GM12878 (cell line): Measurements from ENCODE around the gene AKR1B15. TPM values are rescaled to one million over a fixed set of nuclear protein-coding genes. Genes with fewer than 3 reads are reported as not detected.

Source experiments
- ATAC-seq: fragments of 200-7000 bp; cut with Tn5 transposase; 3 replicates; pipeline ENCODE4 v1.9.1; 2020; ENCODE audit warnings: mild to moderate bottlenecking, moderate library complexity
- BruUV-seq: library from RNA; stranded (reverse); fragments of 400-500 nt; replicated peaks from 2 replicates; lab custom pipeline; 2021; lab: Mats Ljungman, UMichigan
- CTCF ChIA-PET: fragments of 300-600 bp; sonication (Branson Sonifier 250); formaldehyde crosslinking; extraction: SDS; loops from one replicate; lab custom pipeline; 2021; ENCODE audit warnings: inconsistent platforms; lab: Yijun Ruan, JAX
- POLR2A ChIA-PET: fragments of 350-600 bp; formaldehyde crosslinking; extraction: SDS; loops from one replicate; lab custom pipeline; 2021; ENCODE audit warnings: inconsistent platforms; lab: Charles Lee
- RAD21 ChIA-PET: fragments of 300-600 bp; sonication (Branson Sonifier 250); formaldehyde crosslinking; loops from one replicate; lab custom pipeline; 2023; ENCODE audit warnings: antibody characterized with exemption; ENCODE audit not compliant: unreplicated experiment; lab: Charles Lee
- SMC1A ChIA-PET: fragments of 300-600 bp; sonication (Branson Sonifier 250); formaldehyde crosslinking; loops from one replicate; lab custom pipeline; 2023; ENCODE audit not compliant: unreplicated experiment, uncharacterized antibody; lab: Charles Lee
- DNase-seq: peaks from one replicate; pipeline ENCODE4 v3.0.0-alpha.2; 2011; ENCODE audit warnings: low read depth, low spot score
- FAIRE-seq: peaks from 3 replicates; lab custom pipeline; 2011; peaks lifted over from hg19 to GRCh38; lab: Jason Lieb, UNC
- H2AFZ ChIP-seq: 2 replicates; pipeline ENCODE4 v1.6.0; 2011; ENCODE audit warnings: low read depth, low read length, control low read depth; ENCODE audit not compliant: control insufficient read depth
- H3K27ac ChIP-seq: 2 replicates; pipeline ENCODE4 v1.5.1; 2011; ENCODE audit warnings: control low read depth; ENCODE audit not compliant: control insufficient read depth, insufficient read depth
- H3K27me3 ChIP-seq, 2 experiments: replicated peaks in 1 of 2; 2 replicates each; pipeline versions ENCODE4 v1.6.0 to v1.6.1; 2011; ENCODE audit warnings: low read length in 1 of 2; ENCODE audit not compliant: control insufficient read depth in 2 of 2, insufficient read depth in 2 of 2
- H3K36me3 ChIP-seq, 2 experiments: 2 replicates each; pipeline ENCODE4 v1.5.1; 2011; ENCODE audit warnings: low read length in 1 of 2; ENCODE audit not compliant: control insufficient read depth in 2 of 2, insufficient read depth in 2 of 2
- H3K4me1 ChIP-seq: 2 replicates; pipeline ENCODE4 v1.6.1; 2011; ENCODE audit warnings: mild to moderate bottlenecking, low read length, moderate library complexity, mixed read lengths; ENCODE audit not compliant: control insufficient read depth, insufficient read depth
- H3K4me2 ChIP-seq: 2 replicates; pipeline ENCODE4 v1.6.0; 2011; ENCODE audit warnings: control low read depth; ENCODE audit not compliant: control insufficient read depth, insufficient read depth
- H3K4me3 ChIP-seq: fragments of 200-600 bp; sonication (generic); 2 replicates; pipeline ENCODE4 v1.5.1; 2016
- H3K79me2 ChIP-seq: 2 replicates; pipeline ENCODE4 v1.6.0; 2011; ENCODE audit warnings: low read length; ENCODE audit not compliant: control insufficient read depth, insufficient read depth
- H3K9ac ChIP-seq: 2 replicates; pipeline ENCODE4 v1.8.0; 2011; ENCODE audit warnings: low read length, control low read depth, mixed read lengths; ENCODE audit not compliant: control insufficient read depth, insufficient read depth
- H3K9me3 ChIP-seq: replicated peaks from 3 replicates; pipeline ENCODE4 v1.5.1; 2011; ENCODE audit warnings: mild to moderate bottlenecking, low read length; ENCODE audit not compliant: control insufficient read depth, insufficient read depth
- H4K20me1 ChIP-seq: 2 replicates; pipeline ENCODE4 v1.6.0; 2011; ENCODE audit not compliant: control insufficient read depth, insufficient read depth
- BRCA1 ChIP-seq: IDR thresholded peaks from 2 replicates; pipeline ENCODE4 v1.6.1; 2011; ENCODE audit warnings: low read depth, low read length, improper control_type of control experiment
- EP300 ChIP-seq, 2 experiments: fragments of 150-350 bp in 1 of 2; IDR thresholded peaks; 2 replicates each; pipeline ENCODE4 v1.6.1; 2011 to 2012; ENCODE audit warnings: low read depth in 2 of 2, low read length in 2 of 2, borderline replicate concordance in 1 of 2, improper control_type of control experiment in 1 of 2, inconsistent platforms in 1 of 2; ENCODE audit not compliant: control insufficient read depth in 1 of 2
- IRF5 ChIP-seq: fragments of 450-650 bp; IDR thresholded peaks from 2 replicates; pipeline ENCODE4 v1.6.1; 2017; ENCODE audit warnings: borderline replicate concordance
- JUNB ChIP-seq: IDR thresholded peaks from 2 replicates; pipeline ENCODE4 v1.6.1; 2016; ENCODE audit warnings: antibody characterized with exemption, mild to moderate bottlenecking
- KLF5 ChIP-seq: fragments of 450-650 bp; IDR thresholded peaks from 2 replicates; pipeline ENCODE4 v1.6.1; 2014; ENCODE audit warnings: mild to moderate bottlenecking; ENCODE audit not compliant: partially characterized antibody
- MXI1 ChIP-seq: fragments of 150-350 bp; IDR thresholded peaks from 2 replicates; pipeline ENCODE4 v1.6.1; 2011; ENCODE audit warnings: low read depth, mild to moderate bottlenecking, inconsistent platforms, low read length, improper control_type of control experiment
- PRDM15 ChIP-seq: fragments of 450-650 bp; formaldehyde crosslinking; IDR thresholded peaks from 2 replicates; pipeline ENCODE4 v1.4.0; 2020; ENCODE audit warnings: mild to moderate bottlenecking, moderate library complexity
- RAD51 ChIP-seq: fragments of 450-650 bp; IDR thresholded peaks from 2 replicates; pipeline ENCODE4 v1.6.1; 2016; ENCODE audit warnings: moderate library complexity, mild to moderate bottlenecking, inconsistent platforms
- RELB ChIP-seq: fragments of 450-650 bp; IDR thresholded peaks from 2 replicates; pipeline ENCODE4 v1.6.1; 2017; ENCODE audit warnings: low read depth, mild to moderate bottlenecking, moderate library complexity
- SMAD1 ChIP-seq: fragments of 450-650 bp; IDR thresholded peaks from 2 replicates; pipeline ENCODE4 v1.6.1; 2018; ENCODE audit warnings: mild to moderate bottlenecking, low read depth; ENCODE audit not compliant: partially characterized antibody
- SREBF2 ChIP-seq: IDR thresholded peaks from 2 replicates; pipeline ENCODE4 v1.6.1; 2012; ENCODE audit warnings: mild to moderate bottlenecking, low read length
- STAT3 ChIP-seq: IDR thresholded peaks from 2 replicates; pipeline ENCODE4 v1.6.1; 2011; ENCODE audit warnings: low read depth, low read length, improper control_type of control experiment
- SUPT20H ChIP-seq: IDR thresholded peaks from 2 replicates; pipeline ENCODE4 v1.6.1; 2011; ENCODE audit warnings: low read depth, mild to moderate bottlenecking, low read length, moderate library complexity, borderline replicate concordance; ENCODE audit not compliant: control insufficient read depth
- ZNF217 ChIP-seq: fragments of 450-650 bp; IDR thresholded peaks from 2 replicates; pipeline ENCODE4 v1.6.1; 2017; ENCODE audit warnings: antibody characterized with exemption, mild to moderate bottlenecking
- ZNF384 ChIP-seq: IDR thresholded peaks from 2 replicates; pipeline ENCODE4 v1.6.1; 2012; ENCODE audit warnings: low read depth, mild to moderate bottlenecking, low read length, improper control_type of control experiment, borderline replicate concordance
- WGBS: methylation state at CpG from one replicate; pipeline ENCODE4 v1.1.6; 2016; ENCODE audit warnings: low lambda C conversion rate; ENCODE audit not compliant: insufficient replicate concordance, insufficient coverage; ENCODE audit errors: missing lambda C conversion rate; 5-methylcytosine and 5-hydroxymethylcytosine counted together
- in situ Hi-C: fragments of 300-500 bp; cut with MboI; formaldehyde crosslinking; loops from 9 replicates; pipeline ENCODE4 v1.14.3; 2018; ENCODE audit warnings: mixed read lengths
- intact Hi-C: fragments of 100-400 bp; cut with micrococcal nuclease; formaldehyde crosslinking; loops from one replicate; pipeline ENCODE4 v1.14.2; 2022; ENCODE audit not compliant: unreplicated experiment
- polyA plus RNA-seq, 11 experiments: library from polyadenylated mRNA; depleted of rRNA in 4 of 11; unstranded in 6 of 11; stranded (reverse) in 5 of 11; fragments of >200 nt; fragmentation: Nextera tagmentation in 4 of 11; fragmentation: Illumina TruSeq in 1 of 11; extraction: Ambion mirVana in 4 of 11; extraction: Trizol in 1 of 11; gene quantifications; 1 replicate in 1 of 11; 2 replicates in 10 of 11; pipeline versions ENCODE4 v1.2.1 to v1.2.3, GENCODE V29; 2011 to 2016; ENCODE audit warnings: inconsistent platforms in 2 of 11, missing spikeins in 2 of 11, low read depth in 1 of 11
- total RNA-seq, 4 experiments: library from RNA; depleted of rRNA in 3 of 4; stranded (reverse); fragments of >200 nt in 3 of 4; fragmentation: Illumina TruSeq in 1 of 4; extraction: Trizol in 1 of 4; gene quantifications; 2 replicates each; pipeline versions ENCODE4 v1.2.1 to v1.2.3, GENCODE V29; 2013 to 2021

AKR1B15 gene
- total and polyA plus RNA-seq, 10 of the 15 experiments (the other 5 are each of a cell fraction or from before 2014, with no cell fraction given): 0.06 TPM; not detected in 9

- Histone ChIP-seq H3K27ac (no peak overlapping the region), H3K36me3 (no peaks in the 10 kb centered on the region), H2AFZ (no peak overlapping the region), H3K79me2 (no peaks in the 10 kb centered on the region), H4K20me1 (no peaks in the 10 kb centered on the region), H3K9ac (no peak overlapping the region), H3K4me2 (no peak overlapping the region), H3K9me3 (no peaks in the 10 kb centered on the region), H3K4me1 (no peaks in the 10 kb centered on the region), H3K27me3 (peaks cover 0 to 3% of the 10 kb centered on the region in 2 experiments; a peak in 1 of 4 replicates), H3K4me3 (no peak overlapping the region)
- TF ChIP-seq BRCA1 (no peak), SUPT20H (no peak), PRDM15 (CRISPR knock-in tag) (no peak), ZNF217 (no peak), STAT3 (no peak), ZNF384 (no peak), EP300 (IDR thresholded peaks at IDR 0.05; ENCODE audit: borderline replicate concordance in 1 of 2, control insufficient read depth in 1 of 2, low read depth in 2 of 2, low read length in 2 of 2) (no peak), KLF5 (no peak), RAD51 (no peak), SREBF2 (no peak), MXI1 (no peak), SMAD1 (no peak), RELB (no peak), JUNB (no peak), IRF5 (no peak)
- POLR2A ChIA-PET: no interaction called here
- intact Hi-C loops: no loop called here
- SMC1A ChIA-PET: interaction anchor here (1.1 to 1.2 kb wide), 3 partner anchors 34 to 340 kb away, joined by 3 to 4 read pairs (median 3); no protein-coding TSS in a partner anchor
- DNase-seq: no peak
- 23% methylated on average over 3 of the region's 3 CpGs for WGBS
- no TSS peak for BruUV-seq
- in situ Hi-C loops: no loop called here
- no peak for FAIRE-seq
- RAD21 ChIA-PET: no interaction called here
- ATAC-seq: no peak
- CTCF ChIA-PET: interaction anchor here (0.6 to 3.7 kb wide), 3 partner anchors 8 to 181 kb away, joined by 3 to 23 read pairs (median 3); no protein-coding TSS in a partner anchor
Observed at GRCh38 chr7:134613623-134614347, 64.9 kb downstream of the AKR1B15 start.
